Stimulated activated CD8-positive, alpha-beta memory T cell treated with anti-CD3 and anti-CD28 coated beads, Interleukin-2, amount 100 ng/mL, for 48 hours (primary cell): ENCODE results near the gene PPFIA3.

Source experiments
- DNase-seq, 2 donors: peaks; one replicate each; pipeline ENCODE4 v3.0.0-alpha.2; 2020; ENCODE audit warnings: low read depth in 2 of 2

Gene PPFIA3

DNA sequence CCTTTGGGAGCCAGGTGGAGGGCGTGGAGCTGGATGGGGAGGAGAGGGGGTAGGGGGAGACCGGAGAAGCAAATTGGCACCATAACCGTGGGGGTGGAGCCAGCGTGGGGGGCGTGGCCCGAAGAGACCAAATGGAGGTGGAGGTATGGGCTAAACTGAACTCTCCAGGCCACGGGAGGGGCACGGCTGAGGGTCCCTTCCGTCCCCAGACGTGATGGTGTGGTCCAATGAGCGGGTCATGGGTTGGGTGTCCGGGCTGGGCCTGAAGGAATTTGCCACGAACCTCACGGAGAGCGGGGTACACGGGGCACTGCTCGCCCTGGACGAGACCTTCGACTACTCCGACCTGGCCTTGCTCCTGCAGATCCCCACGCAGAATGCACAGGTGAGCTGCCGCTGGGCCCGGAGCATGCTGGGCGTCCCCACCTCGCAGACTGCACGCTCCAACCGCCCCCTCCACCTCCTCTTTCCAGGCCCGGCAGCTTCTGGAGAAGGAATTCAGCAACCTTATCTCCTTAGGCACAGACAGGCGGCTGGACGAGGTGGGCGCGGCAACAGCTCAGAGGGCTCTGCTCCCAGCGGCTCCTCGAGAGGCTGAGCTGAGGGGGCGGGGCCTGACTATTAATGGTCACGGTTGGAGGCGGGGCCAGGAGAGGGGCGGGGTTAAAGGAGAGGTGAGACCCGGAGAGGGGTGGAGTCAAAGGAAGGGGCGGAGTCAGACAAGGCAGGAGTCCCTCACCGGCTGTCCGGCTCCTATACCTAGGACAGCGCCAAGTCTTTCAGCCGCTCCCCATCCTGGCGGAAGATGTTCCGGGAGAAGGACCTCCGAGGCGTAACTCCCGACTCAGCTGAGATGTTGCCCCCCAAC is 29.7 kb downstream of the PPFIA3 start:
- peak; percentile 71 to 83 for DNase-seq

DNA sequence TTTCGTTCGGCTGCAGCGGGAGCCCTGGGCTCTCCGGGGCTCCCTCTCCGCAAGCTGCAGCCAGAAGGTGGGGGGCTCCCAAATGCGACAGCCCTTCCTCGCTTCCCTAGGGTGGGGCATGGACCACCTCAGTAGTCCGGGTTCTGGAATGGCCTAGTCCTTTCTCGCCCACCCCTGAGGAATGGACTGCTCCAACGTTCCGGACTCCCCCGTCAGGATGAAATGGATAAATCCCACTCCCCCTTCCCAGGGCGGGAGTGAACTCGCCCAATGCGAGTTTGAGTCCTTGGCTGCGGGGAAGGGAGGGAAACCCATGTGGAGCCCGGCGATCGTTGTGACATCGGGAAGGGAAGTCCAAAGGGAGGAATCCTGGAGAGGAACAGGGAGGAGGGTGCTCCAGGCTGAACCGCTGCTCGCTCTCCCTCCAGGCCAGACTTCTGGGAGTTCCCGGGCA is 30.3 kb downstream of the PPFIA3 start:
- no peak for DNase-seq

GRCh38 chr19:49150106-49150943 is 31.0 kb downstream of the PPFIA3 start:
- DNase-seq, result peak in 1 of 2 donors; percentile 28

- DNase-seq, result no peak
Observed at GRCh38 chr19:49150944-49151243, 31.6 kb downstream of the PPFIA3 start.

DNA sequence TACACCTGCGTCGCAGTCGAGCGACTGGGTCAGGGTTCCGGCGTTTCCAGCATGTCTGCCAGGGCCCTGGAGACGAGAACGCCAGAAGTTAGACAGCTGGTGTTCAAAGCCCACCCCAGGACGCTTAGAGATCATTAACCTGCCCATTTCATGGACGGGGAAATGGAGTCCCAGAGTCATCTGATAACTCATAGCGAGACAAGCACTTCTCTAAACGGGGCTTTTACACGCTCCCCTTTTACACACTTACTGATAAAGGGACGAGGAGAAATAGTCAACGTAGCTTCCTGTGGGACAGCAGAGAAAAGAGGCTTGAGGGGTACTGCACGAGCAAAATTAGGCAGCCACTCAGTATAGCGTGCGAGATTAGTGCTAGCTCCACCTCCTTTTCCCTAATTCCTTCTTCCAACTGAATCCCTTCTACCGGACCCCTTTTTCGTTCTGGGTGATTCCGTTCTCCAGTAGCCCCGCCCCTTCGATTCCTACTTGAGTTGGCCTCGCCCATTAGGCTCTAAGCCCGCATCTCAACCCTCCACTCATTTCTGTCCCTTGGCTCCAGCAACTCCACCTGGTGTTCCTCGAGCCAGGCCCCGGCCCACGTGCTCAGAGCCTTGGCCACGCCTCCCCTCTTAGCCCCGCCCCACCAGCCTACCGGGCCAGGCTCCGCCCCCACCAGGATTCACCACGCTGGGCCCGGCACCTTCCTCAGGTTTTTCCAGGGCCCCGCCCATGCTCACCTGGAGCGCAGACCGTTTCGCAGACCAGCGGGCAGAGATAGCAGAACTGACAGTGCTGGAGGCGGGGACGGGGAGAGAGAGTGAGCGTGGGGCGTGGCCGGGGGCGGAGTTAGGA is 32.1 kb downstream of the PPFIA3 start:
- peak in 1 of 2 donors; percentile 30 for DNase-seq

- no peak for DNase-seq
Observed at GRCh38 chr19:49152119-49152550, 32.8 kb downstream of the PPFIA3 start.

DNA sequence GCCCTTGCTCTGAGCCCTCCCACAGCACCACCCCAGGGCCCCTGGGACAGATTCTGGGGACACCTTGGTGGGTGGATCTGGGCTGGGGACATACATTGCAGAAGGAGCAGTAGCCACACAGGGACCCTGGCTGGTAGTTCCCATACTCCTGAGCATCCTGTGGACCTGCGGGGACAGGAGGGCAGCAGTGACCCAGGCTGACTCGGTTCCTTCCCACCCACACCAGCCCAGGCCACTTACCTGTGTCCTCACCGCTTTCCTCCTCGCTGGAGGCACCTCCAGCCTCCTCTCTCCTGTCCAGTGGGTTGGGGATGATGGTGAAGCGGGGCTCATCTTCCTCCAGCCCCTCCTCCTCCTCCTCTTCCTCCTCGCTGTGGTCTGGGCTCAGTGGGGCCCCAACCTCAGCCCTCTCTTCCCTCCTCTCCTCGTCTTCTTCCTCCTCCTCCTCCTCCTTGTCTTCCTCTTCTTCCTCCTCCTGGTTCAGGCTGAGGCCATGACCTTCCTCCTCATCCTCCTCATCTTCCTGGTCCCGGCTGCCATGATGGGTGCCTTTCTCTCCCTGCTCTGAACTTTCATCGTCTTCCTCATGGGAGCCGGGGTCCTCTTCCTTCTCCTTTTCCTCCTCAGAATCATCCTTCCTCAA is 33.9 kb downstream of the PPFIA3 start:
- DNase-seq, result no peak

DNA sequence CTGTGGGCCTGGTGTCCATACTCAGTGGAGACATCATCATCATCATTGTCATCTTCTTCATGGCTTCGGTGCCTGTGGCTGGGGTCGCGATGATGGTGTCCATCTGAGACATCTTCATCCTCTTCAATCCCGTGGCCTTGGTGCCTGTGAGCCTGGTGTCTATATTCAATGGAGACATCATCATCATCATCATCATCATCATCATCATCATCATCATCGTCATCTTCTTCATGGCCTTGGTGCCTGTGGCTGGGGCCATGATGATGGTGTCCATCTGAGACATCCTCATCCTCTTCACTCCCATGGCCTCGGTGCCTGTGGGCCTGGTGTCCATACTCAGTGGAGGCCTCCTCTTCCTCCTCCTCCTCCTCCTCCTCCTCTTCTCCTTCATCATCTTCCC is 34.9 kb downstream of the PPFIA3 start:
- no peak for DNase-seq

GRCh38 chr19:49155005-49155819 is 35.9 kb downstream of the PPFIA3 start, which contains the start of gene HRC:
HRC (minus strand) TSS chr19:49155396; CDS start chr19:49155237, 159 bp downstream.
- DNase-seq, result no peak

- no peak for DNase-seq
Observed at GRCh38 chr19:49155820-49156346, 36.5 kb downstream of the PPFIA3 start.

- DNase-seq, result peak; percentile 30 to 53
Observed at GRCh38 chr19:49157445-49158224, 38.3 kb downstream of the PPFIA3 start, which contains the start of gene TRPM4. TRPM4 (plus strand) TSS chr19:49157792; CDS start chr19:49157867, 75 bp downstream.

- no peak for DNase-seq
Observed at GRCh38 chr19:49160450-49161189, 41.3 kb downstream of the PPFIA3 start.

DNA sequence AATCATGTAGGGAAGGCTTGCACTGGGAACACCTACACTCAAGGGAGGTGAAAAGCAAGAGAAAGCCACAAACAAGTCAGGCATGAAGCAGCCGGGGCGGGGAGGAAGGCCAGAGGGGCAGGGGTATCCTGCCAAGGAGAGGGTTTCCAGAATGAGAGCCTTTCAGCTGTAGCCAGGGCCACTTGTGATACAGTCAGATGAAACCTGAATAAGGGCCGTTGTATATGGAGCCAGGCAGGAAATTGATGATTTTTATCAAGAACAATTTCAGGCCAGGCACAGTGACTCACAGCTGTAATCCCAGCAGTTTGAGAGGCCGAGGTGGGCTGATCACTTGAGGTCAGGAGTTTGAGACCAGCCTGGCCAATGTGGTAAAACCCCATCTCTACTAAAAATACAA is 42.6 kb downstream of the PPFIA3 start:
- no peak for DNase-seq

- no peak for DNase-seq
Observed at GRCh38 chr19:49165111-49165750, 45.9 kb downstream of the PPFIA3 start.

DNA sequence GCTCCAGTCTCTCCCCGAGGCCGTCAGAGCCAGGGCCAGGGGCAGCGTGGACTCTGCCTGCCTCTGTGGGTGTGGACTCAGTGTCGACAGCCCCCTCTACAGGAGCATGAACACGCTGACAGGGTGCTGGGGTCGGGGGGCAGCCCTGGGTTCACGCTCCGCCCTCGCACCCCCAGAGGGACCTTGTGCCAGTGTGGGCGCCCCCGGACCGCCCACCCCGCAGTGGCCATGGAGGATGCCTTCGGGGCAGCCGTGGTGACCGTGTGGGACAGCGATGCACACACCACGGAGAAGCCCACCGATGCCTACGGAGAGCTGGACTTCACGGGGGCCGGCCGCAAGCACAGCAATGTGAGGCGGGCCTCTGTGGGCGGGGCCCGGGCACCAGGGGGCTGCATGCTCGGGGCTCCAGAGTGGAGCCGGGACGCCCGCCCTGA is 46.5 kb downstream of the PPFIA3 start:
- no peak for DNase-seq

DNA sequence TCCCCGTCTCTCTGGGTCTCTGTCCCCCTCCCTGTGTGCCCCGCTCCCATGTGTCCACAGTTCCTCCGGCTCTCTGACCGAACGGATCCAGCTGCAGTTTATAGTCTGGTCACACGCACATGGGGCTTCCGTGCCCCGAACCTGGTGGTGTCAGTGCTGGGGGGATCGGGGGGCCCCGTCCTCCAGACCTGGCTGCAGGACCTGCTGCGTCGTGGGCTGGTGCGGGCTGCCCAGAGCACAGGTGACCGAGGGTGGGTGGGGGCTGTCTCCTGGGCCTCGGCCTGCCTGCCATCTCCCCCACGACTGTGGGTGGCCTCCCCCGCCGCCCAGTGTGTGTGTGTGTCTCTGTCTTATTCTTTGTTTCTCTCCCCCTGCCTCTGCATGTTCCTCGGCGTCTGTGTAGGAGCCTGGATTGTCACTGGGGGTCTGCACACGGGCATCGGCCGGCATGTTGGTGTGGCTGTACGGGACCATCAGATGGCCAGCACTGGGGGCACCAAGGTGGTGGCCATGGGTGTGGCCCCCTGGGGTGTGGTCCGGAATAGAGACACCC is 48.6 kb downstream of the PPFIA3 start:
- DNase-seq, result no peak

DNA sequence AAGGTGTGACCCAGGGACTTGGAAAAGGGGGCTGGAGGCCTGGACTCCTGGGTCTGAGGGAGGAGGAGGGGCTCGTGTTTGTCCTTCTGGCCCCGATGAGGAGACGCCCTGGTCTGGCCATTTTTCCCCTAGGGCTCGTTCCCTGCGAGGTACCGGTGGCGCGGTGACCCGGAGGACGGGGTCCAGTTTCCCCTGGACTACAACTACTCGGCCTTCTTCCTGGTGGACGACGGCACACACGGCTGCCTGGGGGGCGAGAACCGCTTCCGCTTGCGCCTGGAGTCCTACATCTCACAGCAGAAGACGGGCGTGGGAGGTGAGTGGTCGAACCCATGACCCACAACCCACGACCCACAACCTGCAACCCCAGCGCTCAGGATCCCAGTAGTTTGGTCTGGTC is 49.1 kb downstream of the PPFIA3 start:
- DNase-seq, result no peak

DNA sequence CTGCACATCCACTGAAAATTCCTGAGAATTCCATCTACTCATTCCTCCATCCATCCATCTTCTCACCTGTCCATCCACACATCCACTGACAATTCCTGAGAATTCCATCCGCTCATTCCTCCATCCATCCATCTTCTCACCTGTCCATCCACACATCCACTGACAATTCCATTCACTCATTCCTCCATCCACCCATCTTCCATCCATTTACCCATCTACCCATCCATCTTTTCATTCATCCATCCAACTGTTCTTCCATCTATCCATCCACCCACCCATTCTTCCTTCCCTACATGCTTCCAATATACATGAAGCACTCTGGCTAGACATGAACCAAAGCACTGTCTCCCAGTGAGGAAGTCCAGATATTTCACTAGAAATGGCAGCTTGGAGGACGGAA is 53.9 kb downstream of the PPFIA3 start:
- DNase-seq, result no peak
